H9 (cell line): Measurements from ENCODE around the gene AGTPBP1. TPM values are rescaled to one million over a fixed set of nuclear protein-coding genes. Genes with fewer than 3 reads are reported as not detected.
A peak's percentile ranks its signal among the peaks of the same experiment; 100 is the strongest.

Source experiments
- DNase-seq: peaks from one replicate; pipeline ENCODE4 v3.0.0-alpha.2; 2017
- H2AFZ ChIP-seq: one replicate; pipeline ENCODE4 v1.6.1; 2013; ENCODE audit warnings: mild to moderate bottlenecking, low read length, control low read depth, moderate library complexity
- H2AK5ac ChIP-seq: 2 replicates; pipeline ENCODE4 v1.6.1; 2013; ENCODE audit warnings: low read length, control low read depth, mixed read lengths; ENCODE audit not compliant: insufficient read length
- H2BK120ac ChIP-seq: one replicate; pipeline ENCODE4 v1.6.1; 2013; ENCODE audit warnings: low read depth, mild to moderate bottlenecking, low read length, control low read depth, inconsistent platforms; ENCODE audit not compliant: poor library complexity, severe bottlenecking
- H2BK12ac ChIP-seq: 2 replicates; pipeline ENCODE4 v1.6.1; 2013; ENCODE audit warnings: low read length, control low read depth, mixed read lengths, low read depth; ENCODE audit not compliant: insufficient read length
- H2BK15ac ChIP-seq: 2 replicates; pipeline ENCODE4 v1.6.1; 2013; ENCODE audit warnings: low read depth, low read length, control low read depth
- H2BK20ac ChIP-seq: one replicate; pipeline ENCODE4 v1.6.1; 2013; ENCODE audit warnings: low read depth, mild to moderate bottlenecking, low read length, control low read depth, inconsistent platforms; ENCODE audit not compliant: poor library complexity, severe bottlenecking
- H2BK5ac ChIP-seq: 2 replicates; pipeline ENCODE4 v1.6.1; 2013; ENCODE audit warnings: low read length, control low read depth, mixed read lengths; ENCODE audit not compliant: insufficient read length
- H3K14ac ChIP-seq: 2 replicates; pipeline ENCODE4 v1.6.1; 2013; ENCODE audit warnings: low read length, control low read depth; ENCODE audit not compliant: insufficient read depth
- H3K18ac ChIP-seq: 2 replicates; pipeline ENCODE4 v1.6.1; 2013; ENCODE audit warnings: low read depth, mild to moderate bottlenecking, mixed read lengths, low read length, control low read depth; ENCODE audit not compliant: insufficient read length
- H3K23ac ChIP-seq: 2 replicates; pipeline ENCODE4 v1.6.1; 2013; ENCODE audit warnings: low read length, control low read depth, mixed read lengths, low read depth; ENCODE audit not compliant: insufficient read length
- H3K23me2 ChIP-seq: 2 replicates; pipeline ENCODE4 v1.6.1; 2013; ENCODE audit warnings: low read depth, mild to moderate bottlenecking, mixed read lengths, low read length, control low read depth; ENCODE audit not compliant: insufficient read length, poor library complexity, severe bottlenecking
- H3K27ac ChIP-seq: 2 replicates; pipeline ENCODE4 v1.5.1; 2013; ENCODE audit warnings: low read length, control low read depth, mixed read lengths, low read depth; ENCODE audit not compliant: insufficient read length
- H3K27me3 ChIP-seq: 2 replicates; pipeline ENCODE4 v1.6.1; 2013; ENCODE audit warnings: low read length, control low read depth, inconsistent platforms; ENCODE audit not compliant: insufficient read depth
- H3K4ac ChIP-seq: 2 replicates; pipeline ENCODE4 v1.6.1; 2013; ENCODE audit warnings: low read depth, mild to moderate bottlenecking, control low read depth, inconsistent platforms, low read length, moderate library complexity
- H3K4me1 ChIP-seq: 2 replicates; pipeline ENCODE4 v1.6.1; 2013; ENCODE audit warnings: low read length, control low read depth, inconsistent platforms; ENCODE audit not compliant: insufficient read depth
- H3K4me2 ChIP-seq: 2 replicates; pipeline ENCODE4 v1.6.1; 2013; ENCODE audit warnings: low read length, control low read depth, mixed read lengths; ENCODE audit not compliant: insufficient read length, insufficient read depth
- H3K56ac ChIP-seq: 2 replicates; pipeline ENCODE4 v1.6.1; 2013; ENCODE audit warnings: low read depth, mild to moderate bottlenecking, mixed read lengths, low read length, control low read depth; ENCODE audit not compliant: insufficient read length
- H3K79me1 ChIP-seq: 2 replicates; pipeline ENCODE4 v1.6.1; 2013; ENCODE audit warnings: low read depth, mild to moderate bottlenecking, moderate library complexity, low read length, control low read depth, inconsistent platforms; ENCODE audit not compliant: insufficient read depth, poor library complexity, severe bottlenecking
- H3K79me2 ChIP-seq: 2 replicates; pipeline ENCODE4 v1.6.1; 2013; ENCODE audit warnings: low read length, control low read depth, inconsistent platforms; ENCODE audit not compliant: insufficient read depth
- H3K9ac ChIP-seq: 2 replicates; pipeline ENCODE4 v1.6.1; 2013; ENCODE audit warnings: low read length, control low read depth, mixed read lengths; ENCODE audit not compliant: insufficient read length; ENCODE audit errors: extremely low read depth
- H3K9me3 ChIP-seq: one replicate; pipeline ENCODE4 v1.6.1; 2013; ENCODE audit warnings: low read depth, low read length, inconsistent platforms; ENCODE audit not compliant: control insufficient read depth
- H3T11ph ChIP-seq: one replicate; pipeline ENCODE4 v1.6.1; 2013; ENCODE audit warnings: mild to moderate bottlenecking, low read length, control low read depth, inconsistent platforms
- H4K20me1 ChIP-seq: one replicate; pipeline ENCODE4 v1.6.1; 2013; ENCODE audit not compliant: control insufficient read depth, insufficient read length, insufficient read depth
- H4K5ac ChIP-seq: 2 replicates; pipeline ENCODE4 v1.6.1; 2013; ENCODE audit warnings: low read depth, mild to moderate bottlenecking, mixed read lengths, low read length, control low read depth; ENCODE audit not compliant: insufficient read length
- H4K8ac ChIP-seq: replicated peaks from 2 replicates; pipeline ENCODE4 v1.6.1; 2013; ENCODE audit warnings: low read length, control low read depth, mixed read lengths, low read depth; ENCODE audit not compliant: insufficient read length
- H4K91ac ChIP-seq: 2 replicates; pipeline ENCODE4 v1.6.1; 2013; ENCODE audit warnings: low read depth, mild to moderate bottlenecking, moderate library complexity, mixed read lengths, low read length, control low read depth; ENCODE audit not compliant: insufficient read length
- H3K27ac Mint-ChIP-seq, 3 experiments: 2 replicates in 2 of 3; 3 replicates in 1 of 3; pipeline ENCODE4 v1.8.0; 2020 to 2021; ENCODE audit warnings: mixed read lengths in 3 of 3, mild to moderate bottlenecking in 1 of 3, moderate library complexity in 1 of 3
- H3K27me3 Mint-ChIP-seq: 2 replicates; pipeline ENCODE4 v1.8.0; 2021; ENCODE audit warnings: low read depth, mild to moderate bottlenecking, moderate library complexity, mixed read lengths
- H3K36me3 Mint-ChIP-seq, 3 experiments: 2 replicates in 2 of 3; 3 replicates in 1 of 3; pipeline ENCODE4 v1.8.0; 2020 to 2021; ENCODE audit warnings: low read depth in 3 of 3, mixed read lengths in 3 of 3; ENCODE audit not compliant: insufficient read depth in 1 of 3
- H3K4me1 Mint-ChIP-seq, 2 experiments: 2 replicates each; pipeline ENCODE4 v1.8.0; 2020; ENCODE audit warnings: mixed read lengths in 2 of 2
- H3K4me3 Mint-ChIP-seq, 2 experiments: 2 replicates in 1 of 2; 3 replicates in 1 of 2; pipeline ENCODE4 v1.8.0; 2020 to 2021; ENCODE audit warnings: mild to moderate bottlenecking in 2 of 2, mixed read lengths in 2 of 2, moderate library complexity in 1 of 2
- H3K9me3 Mint-ChIP-seq, 2 experiments: 2 replicates in 1 of 2; 3 replicates in 1 of 2; pipeline ENCODE4 v1.8.0; 2020; ENCODE audit warnings: mild to moderate bottlenecking in 2 of 2, mixed read lengths in 2 of 2, moderate library complexity in 1 of 2
- CTCF ChIP-seq: fragments of 200-600 bp; sonication (generic); conservative IDR thresholded peaks from 3 replicates; pipeline ENCODE4 v1.8.0; 2021; ENCODE audit warnings: antibody characterized with exemption, mild to moderate bottlenecking
- WGBS: extraction: QIAGEN DNeasy Blood & Tissue Kit; methylation state at CpG from one replicate; pipeline ENCODE4 v1.1.7; 2013; ENCODE audit warnings: missing lambda C conversion rate, low lambda C conversion rate, mixed read lengths; ENCODE audit not compliant: insufficient read length; ENCODE audit errors: extremely low coverage; 5-methylcytosine and 5-hydroxymethylcytosine counted together
- total RNA-seq: library from RNA; stranded (reverse); gene quantifications from 2 replicates; pipeline ENCODE4 v1.2.1, GENCODE V29; 2021

AGTPBP1 gene
- total RNA-seq, 1 experiment from 2014 or later, result 53.1 TPM

- Histone ChIP-seq H3T11ph (no peak overlapping the region), H2BK20ac (no peak overlapping the region), H2BK15ac (no peak overlapping the region), H2BK5ac (no peak overlapping the region), H4K20me1 (no peaks in the 10 kb centered on the region), H3K79me1 (no peaks in the 10 kb centered on the region), H4K5ac (no peak overlapping the region), H4K91ac (no peak overlapping the region), H3K27ac (peak overlapping the region; percentile 12), H2AFZ (no peak overlapping the region), H3K4me1 (no peaks in the 10 kb centered on the region), H3K23ac (no peak overlapping the region), H3K14ac (peak overlapping the region; percentile 90), H3K18ac (peak overlapping the region; percentile 92), H3K9me3 (no peaks in the 10 kb centered on the region), H3K27me3 (no peaks in the 10 kb centered on the region), H3K79me2 (peaks cover 13% of the 10 kb centered on the region; the same call in 1 of the 2 replicates), H2BK120ac (no peak overlapping the region), H2AK5ac (no peak overlapping the region), H4K8ac (no peak overlapping the region), H3K4ac (no peak overlapping the region), H3K9ac (peak overlapping the region; percentile 88), H2BK12ac (no peak overlapping the region), H3K23me2 (peaks cover 4% of the 10 kb centered on the region), H3K4me2 (peak overlapping the region; percentile 95), H3K56ac (no peak overlapping the region)
- Mint-ChIP-seq H3K4me1 (peaks cover 40 to 45% of the 10 kb centered on the region in 2 experiments), H3K27ac (peak overlapping the region; percentile 6 to 96 (median 92); a peak in 5 of 7 replicates), H3K27me3 (no peaks in the 10 kb centered on the region), H3K36me3 (no peaks in the 10 kb centered on the region; a peak in 1 of 7 replicates), H3K9me3 (no peaks in the 10 kb centered on the region), H3K4me3 (peak overlapping the region; percentile 83 to 93)
- TF ChIP-seq CTCF, result no peak
- DNase-seq, result peak; percentile 56
- no CpG with 5 or more reads among the region's 75 CpGs for WGBS
Measured at GRCh38 chr9:85741095-85741874, 469 bp downstream of the AGTPBP1 start.
